NT2/D1 (cell line): ENCODE measurements around the gene RUNX3.
"Not testable (repeated sequence)": the region's sequence is repeated elsewhere in the genome, so short reads cannot be mapped to it uniquely, and the experiment has no call there.

Experiments used
- DNase-seq: peaks from one replicate; pipeline ENCODE4 v3.0.0-alpha.2; 2011; ENCODE audit warnings: low read depth, low spot score
- H3K27me3 ChIP-seq: 2 replicates; pipeline ENCODE4 v1.6.0; 2011; ENCODE audit warnings: mild to moderate bottlenecking; ENCODE audit not compliant: insufficient read length, insufficient read depth
- H3K36me3 ChIP-seq: 2 replicates; pipeline ENCODE4 v1.6.1; 2011; ENCODE audit warnings: mild to moderate bottlenecking, low read length, mixed read lengths; ENCODE audit not compliant: insufficient read depth, insufficient read length
- H3K4me1 ChIP-seq: 2 replicates; pipeline ENCODE4 v1.5.1; 2011; ENCODE audit not compliant: insufficient read depth, insufficient read length
- H3K4me3 ChIP-seq: 2 replicates; pipeline ENCODE4 v1.5.1; 2011; ENCODE audit warnings: low read depth; ENCODE audit not compliant: insufficient read length
- H3K9ac ChIP-seq: 2 replicates; pipeline ENCODE4 v1.6.0; 2011; ENCODE audit warnings: low read depth; ENCODE audit not compliant: insufficient read length
- H3K9me3 ChIP-seq: 2 replicates; pipeline ENCODE4 v1.5.1; 2011; ENCODE audit warnings: mild to moderate bottlenecking, low read length; ENCODE audit not compliant: insufficient read depth
- SUZ12 ChIP-seq: IDR thresholded peaks from 2 replicates; pipeline ENCODE4 v1.6.1; 2011; ENCODE audit not compliant: insufficient read length, insufficient read depth; ENCODE audit errors: extremely low read depth
- YY1 ChIP-seq: IDR thresholded peaks from 2 replicates; pipeline ENCODE4 v1.6.1; 2011; ENCODE audit not compliant: insufficient read length, insufficient read depth
- ZNF274 ChIP-seq: IDR thresholded peaks from 2 replicates; pipeline ENCODE4 v1.6.1; 2011; ENCODE audit warnings: mild to moderate bottlenecking, low read depth, low read length

RUNX3 gene

GRCh38 chr1:24894002-24894401 is 36.1 kb downstream of the RUNX3 start:
- no peak for TF ChIP-seq YY1
- TF ChIP-seq ZNF274, result no peak
- no peak for TF ChIP-seq SUZ12
- no peak overlapping the region for H3K4me3 ChIP-seq
- peaks cover 4% of the 10 kb centered on the region for H3K4me1 ChIP-seq

GRCh38 chr1:24893431-24893830 is 36.6 kb downstream of the RUNX3 start:
- Histone ChIP-seq H3K9me3 (peaks cover 30% of the 10 kb centered on the region; the same call in 1 of the 2 replicates), H3K9ac (no peak overlapping the region), H3K27me3 (no peaks in the 10 kb centered on the region), H3K4me1 (no peaks in the 10 kb centered on the region), H3K4me3 (no peak overlapping the region), H3K36me3 (no peaks in the 10 kb centered on the region)
- TF ChIP-seq ZNF274, result no peak
- TF ChIP-seq YY1, result no peak
- TF ChIP-seq SUZ12, result no peak
- DNase-seq, result no peak

More at GRCh38 chr1:24894002-24894401, 36.1 kb downstream of the RUNX3 start:
- peaks cover 30% of the 10 kb centered on the region; the same call in 1 of the 2 replicates for H3K9me3 ChIP-seq
- no peaks in the 10 kb centered on the region for H3K36me3 ChIP-seq
- no peak overlapping the region for H3K9ac ChIP-seq
- H3K27me3 ChIP-seq, result no peaks in the 10 kb centered on the region
- DNase-seq, result no peak

- no peaks in the 10 kb centered on the region for H3K36me3 ChIP-seq
- no peak for DNase-seq
- H3K9me3 ChIP-seq, result peaks cover 30% of the 10 kb centered on the region; the same call in 1 of the 2 replicates
- no peaks in the 10 kb centered on the region for H3K27me3 ChIP-seq
- no peak overlapping the region for H3K4me3 ChIP-seq
- H3K4me1 ChIP-seq, result no peaks in the 10 kb centered on the region
- no peak overlapping the region for H3K9ac ChIP-seq
- TF ChIP-seq SUZ12 (no peak), ZNF274 (no peak), YY1 (no peak)
These were observed 37.6 kb downstream of the RUNX3 start for GRCh38 chr1:24892188-24893153.

GRCh38 chr1:24891367-24891766 is 38.7 kb downstream of the RUNX3 start:
- not testable (repeated sequence) for H3K9ac ChIP-seq, H3K4me3 ChIP-seq, H3K27me3 ChIP-seq, H3K4me1 ChIP-seq, DNase-seq, H3K36me3 ChIP-seq
- H3K9me3 ChIP-seq, result peaks cover 30% of the 10 kb centered on the region; the same call in 1 of the 2 replicates

- no peaks in the 10 kb centered on the region for H3K4me1 ChIP-seq
- H3K27me3 ChIP-seq, result no peaks in the 10 kb centered on the region
- no peak for TF ChIP-seq ZNF274
- TF ChIP-seq SUZ12, result no peak
- TF ChIP-seq YY1, result no peak
- H3K36me3 ChIP-seq, result no peaks in the 10 kb centered on the region
- no peak overlapping the region for H3K4me3 ChIP-seq
- no peak overlapping the region for H3K9ac ChIP-seq
- DNase-seq, result no peak
- peaks cover 30% of the 10 kb centered on the region; the same call in 1 of the 2 replicates for H3K9me3 ChIP-seq
These were observed 39.2 kb downstream of the RUNX3 start for GRCh38 chr1:24890887-24891286.

GRCh38 chr1:24888971-24889676 is 41.0 kb downstream of the RUNX3 start:
- H3K4me1 ChIP-seq, result no peaks in the 10 kb centered on the region
- no peaks in the 10 kb centered on the region for H3K27me3 ChIP-seq
- no peak overlapping the region for H3K4me3 ChIP-seq
- H3K9me3 ChIP-seq, result peaks cover 30% of the 10 kb centered on the region; the same call in 1 of the 2 replicates
- no peak for DNase-seq
- no peak overlapping the region for H3K9ac ChIP-seq
- no peaks in the 10 kb centered on the region for H3K36me3 ChIP-seq
- TF ChIP-seq YY1, result no peak
- TF ChIP-seq SUZ12, result no peak
- TF ChIP-seq ZNF274, result no peak

- DNase-seq, result no peak
- peaks cover 35% of the 10 kb centered on the region for H3K9me3 ChIP-seq
- H3K9ac ChIP-seq, result no peak overlapping the region
- H3K36me3 ChIP-seq, result no peaks in the 10 kb centered on the region
- no peak overlapping the region for H3K4me3 ChIP-seq
- no peaks in the 10 kb centered on the region for H3K27me3 ChIP-seq
- H3K4me1 ChIP-seq, result no peaks in the 10 kb centered on the region
- no peak for TF ChIP-seq SUZ12
- TF ChIP-seq ZNF274, result no peak
- no peak for TF ChIP-seq YY1
These were observed 41.8 kb downstream of the RUNX3 start for GRCh38 chr1:24888061-24888970.
